Measurements from ENCODE around the gene DQX1.

- TF ChIP-seq HDAC2 (IDR thresholded peaks at IDR 0.05; ENCODE audit: borderline replicate concordance in 1 of 2, low read depth in 2 of 2, low read length in 2 of 2) (no peak), POLR2A (IDR thresholded peaks at IDR 0.05; ENCODE audit: control extremely low read depth in 1 of 2, low read depth in 2 of 2, low read length in 2 of 2) (no peak), SIX5 (IDR thresholded peaks at IDR 0.05; ENCODE audit: low read depth, low read length) (no peak), TAF1 (IDR thresholded peaks at IDR 0.05; ENCODE audit: low read depth, low read length) (no peak; the same call in 1 of the 2 replicates), ATF3 (IDR thresholded peaks at IDR 0.05; ENCODE audit: insufficient read depth, low read depth, low read length) (no peak), RAD21 (IDR thresholded peaks at IDR 0.05 in 1 of 2, conservative IDR thresholded peaks at IDR 0.05 in 1 of 2; ENCODE audit: low read depth in 2 of 2, low read length in 2 of 2) (no peak), GTF2F1 (IDR thresholded peaks at IDR 0.05; ENCODE audit: borderline replicate concordance, low read depth, low read length) (no peak), USF2 (IDR thresholded peaks at IDR 0.05; ENCODE audit: low read length) (no peak)
- TF ChIP-seq, protein P1, sequence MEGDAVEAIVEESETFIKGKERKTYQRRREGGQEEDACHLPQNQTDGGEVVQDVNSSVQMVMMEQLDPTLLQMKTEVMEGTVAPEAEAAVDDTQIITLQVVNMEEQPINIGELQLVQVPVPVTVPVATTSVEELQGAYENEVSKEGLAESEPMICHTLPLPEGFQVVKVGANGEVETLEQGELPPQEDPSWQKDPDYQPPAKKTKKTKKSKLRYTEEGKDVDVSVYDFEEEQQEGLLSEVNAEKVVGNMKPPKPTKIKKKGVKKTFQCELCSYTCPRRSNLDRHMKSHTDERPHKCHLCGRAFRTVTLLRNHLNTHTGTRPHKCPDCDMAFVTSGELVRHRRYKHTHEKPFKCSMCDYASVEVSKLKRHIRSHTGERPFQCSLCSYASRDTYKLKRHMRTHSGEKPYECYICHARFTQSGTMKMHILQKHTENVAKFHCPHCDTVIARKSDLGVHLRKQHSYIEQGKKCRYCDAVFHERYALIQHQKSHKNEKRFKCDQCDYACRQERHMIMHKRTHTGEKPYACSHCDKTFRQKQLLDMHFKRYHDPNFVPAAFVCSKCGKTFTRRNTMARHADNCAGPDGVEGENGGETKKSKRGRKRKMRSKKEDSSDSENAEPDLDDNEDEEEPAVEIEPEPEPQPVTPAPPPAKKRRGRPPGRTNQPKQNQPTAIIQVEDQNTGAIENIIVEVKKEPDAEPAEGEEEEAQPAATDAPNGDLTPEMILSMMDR (IDR thresholded peaks at IDR 0.05; ENCODE audit: control extremely low read depth in 1 of 3, insufficient read depth in 1 of 3, low read depth in 1 of 3, low read length in 3 of 3), result no peak
These were observed 18.0 kb downstream of the DQX1 start for GRCh38 chr2:74507926-74508520.
